Activated CD8-positive, alpha-beta memory T cell treated with anti-CD3 and anti-CD28 coated beads, Interleukin-2, amount 10 ng/mL, durations not matched to agents 7 days and 5 days (primary cell): ENCODE measurements around the gene ACTL8. TPM values are rescaled to one million over a fixed set of nuclear protein-coding genes. Genes with fewer than 3 reads are reported as not detected.

Experiments
- ATAC-seq: fragments of 150-1000 bp; cut with Tn5 transposase; one replicate; pipeline ENCODE4 v1.10.0; 2021; ENCODE audit warnings: moderate library complexity
- CTCF ChIA-PET: fragments of 350-600 bp; sonication (Branson Sonifier 250); formaldehyde crosslinking; loops from one replicate; lab custom pipeline; 2021; ENCODE audit warnings: antibody characterized with exemption; lab: Charles Lee
- DNase-seq: peaks from one replicate; pipeline ENCODE4 v3.0.0-alpha.2; 2020
- H3K27ac Mint-ChIP-seq: one replicate; pipeline ENCODE4 v1.8.0; 2021; ENCODE audit warnings: mild to moderate bottlenecking, mixed read lengths
- H3K27me3 Mint-ChIP-seq: one replicate; pipeline ENCODE4 v1.8.0; 2021; ENCODE audit warnings: mixed read lengths
- H3K36me3 Mint-ChIP-seq: one replicate; pipeline ENCODE4 v1.8.0; 2021; ENCODE audit warnings: mild to moderate bottlenecking, mixed read lengths
- H3K4me1 Mint-ChIP-seq: one replicate; pipeline ENCODE4 v1.8.0; 2021; ENCODE audit warnings: mixed read lengths
- H3K4me3 Mint-ChIP-seq: one replicate; pipeline ENCODE4 v1.8.0; 2021; ENCODE audit warnings: mild to moderate bottlenecking, moderate library complexity, mixed read lengths
- H3K9me3 Mint-ChIP-seq: one replicate; pipeline ENCODE4 v1.8.0; 2022; ENCODE audit warnings: low read depth, mixed read lengths
- total RNA-seq, 2 experiments: library from RNA; stranded (reverse); gene quantifications; one replicate each; pipeline ENCODE4 v1.2.3, GENCODE V29; 2021

ACTL8 gene
- total RNA-seq, 2 experiments from 2014 or later, result not detected

- ATAC-seq, result no peak
- DNase-seq, result no peak
- Mint-ChIP-seq H3K9me3 (no peaks in the 10 kb centered on the region), H3K36me3 (no peaks in the 10 kb centered on the region), H3K27ac (no peak overlapping the region), H3K4me3 (no peak overlapping the region), H3K27me3 (no peaks in the 10 kb centered on the region), H3K4me1 (no peaks in the 10 kb centered on the region)
- CTCF ChIA-PET, result no interaction called here
Observed at GRCh38 chr1:17875882-17876280, 120.7 kb downstream of the ACTL8 start.

Other genes with a start within 250 kb of the ACTL8 start
- not detected for gene ARHGEF10L, start 215.6 kb upstream of the ACTL8 start, total RNA-seq